Activated naive CD8-positive, alpha-beta T cell treated with anti-CD3 and anti-CD28 coated beads, Interleukin-2, amount 50 U/mL, for 16 hours (primary cell): Measurements from ENCODE around the gene SYNRG.

Experiments used
- DNase-seq: peaks from one replicate; pipeline ENCODE4 v3.0.0-alpha.2; 2020; ENCODE audit warnings: low read depth, low spot score

SYNRG gene

GRCh38 chr17:37470181-37470580, 139.0 kb downstream of the SYNRG start:
- no peak for DNase-seq

DNA sequence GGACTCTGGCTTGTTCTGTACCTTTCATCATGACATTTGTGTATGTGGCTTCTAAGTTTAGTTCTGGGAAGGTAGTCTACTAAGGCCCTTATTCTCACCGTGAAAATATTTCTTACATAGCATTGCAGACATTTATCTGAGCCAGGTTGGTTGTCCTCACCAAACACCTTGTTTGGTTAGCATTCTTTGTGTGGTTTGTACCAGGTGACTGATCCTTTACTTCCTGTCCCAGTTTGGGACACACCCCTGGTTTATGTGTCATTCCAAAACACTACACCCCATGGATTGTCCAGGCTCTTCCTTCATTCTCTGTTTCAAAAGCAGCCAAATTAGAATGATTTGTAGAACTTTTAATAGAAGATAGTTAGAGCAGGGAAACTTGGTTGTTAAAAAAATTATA, 142.7 kb downstream of the SYNRG start:
- no peak for DNase-seq

GRCh38 chr17:37465069-37465616, 144.1 kb downstream of the SYNRG start:
- no peak for DNase-seq
